Islet of Langerhans (tissue), 1 donor: Measurements from ENCODE around the gene PCDHGA8.
"Not testable (repeated sequence)": the region's sequence is repeated elsewhere in the genome, so short reads cannot be mapped to it uniquely, and the experiment has no call there.

ENCODE experiments used
- FAIRE-seq: peaks from one replicate; lab custom pipeline; 2011; peaks lifted over from hg19 to GRCh38; lab: Jason Lieb, UNC

Gene PCDHGA8

DNA sequence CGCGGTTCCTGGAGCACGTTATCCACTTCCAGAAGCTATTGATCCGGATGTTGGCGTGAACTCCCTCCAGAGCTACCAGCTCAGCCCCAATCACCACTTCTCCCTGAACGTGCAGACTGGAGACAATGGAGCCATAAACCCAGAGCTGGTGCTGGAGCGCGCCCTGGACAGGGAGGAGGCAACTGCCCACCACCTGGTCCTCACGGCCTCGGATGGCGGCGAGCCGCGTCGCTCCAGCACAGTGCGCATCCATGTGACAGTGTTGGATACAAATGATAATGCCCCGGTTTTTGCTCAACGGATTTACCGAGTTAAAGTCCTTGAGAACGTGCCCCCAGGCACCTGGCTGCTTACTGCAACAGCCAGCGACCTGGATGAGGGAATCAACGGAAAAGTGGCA, 11.0 kb downstream of the PCDHGA8 start:
- no peak for FAIRE-seq

- FAIRE-seq: not testable (repeated sequence)
These were observed 15.5 kb downstream of the PCDHGA8 start, which contains the start of gene PCDHGB6 for GRCh38 chr5:141407790-141408505. PCDHGB6 (plus strand) TSS chr5:141408021; CDS start chr5:141408203, 182 bp downstream.

GRCh38 chr5:141409598-141410306, 17.3 kb downstream of the PCDHGA8 start:
- no peak for FAIRE-seq

DNA sequence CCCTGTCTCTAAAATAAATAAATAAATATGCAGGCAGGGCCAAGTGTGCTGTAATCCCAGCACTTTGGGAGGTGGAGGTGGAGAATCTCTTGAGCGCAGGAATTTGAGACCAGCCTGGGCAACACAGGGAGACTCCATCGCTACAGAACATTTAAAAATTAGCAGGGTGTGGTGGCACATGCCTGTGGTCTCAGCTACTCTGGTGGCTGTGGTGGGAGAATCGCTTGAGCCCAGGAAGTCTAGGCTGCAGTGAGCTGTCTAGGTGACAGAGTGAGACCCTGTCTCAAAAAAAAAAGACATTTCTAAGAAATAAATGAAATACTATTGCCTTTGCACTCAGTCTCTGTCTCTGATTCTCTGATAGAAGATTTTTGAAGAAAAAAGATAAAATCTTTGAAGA, 19.1 kb downstream of the PCDHGA8 start:
- no peak for FAIRE-seq

DNA sequence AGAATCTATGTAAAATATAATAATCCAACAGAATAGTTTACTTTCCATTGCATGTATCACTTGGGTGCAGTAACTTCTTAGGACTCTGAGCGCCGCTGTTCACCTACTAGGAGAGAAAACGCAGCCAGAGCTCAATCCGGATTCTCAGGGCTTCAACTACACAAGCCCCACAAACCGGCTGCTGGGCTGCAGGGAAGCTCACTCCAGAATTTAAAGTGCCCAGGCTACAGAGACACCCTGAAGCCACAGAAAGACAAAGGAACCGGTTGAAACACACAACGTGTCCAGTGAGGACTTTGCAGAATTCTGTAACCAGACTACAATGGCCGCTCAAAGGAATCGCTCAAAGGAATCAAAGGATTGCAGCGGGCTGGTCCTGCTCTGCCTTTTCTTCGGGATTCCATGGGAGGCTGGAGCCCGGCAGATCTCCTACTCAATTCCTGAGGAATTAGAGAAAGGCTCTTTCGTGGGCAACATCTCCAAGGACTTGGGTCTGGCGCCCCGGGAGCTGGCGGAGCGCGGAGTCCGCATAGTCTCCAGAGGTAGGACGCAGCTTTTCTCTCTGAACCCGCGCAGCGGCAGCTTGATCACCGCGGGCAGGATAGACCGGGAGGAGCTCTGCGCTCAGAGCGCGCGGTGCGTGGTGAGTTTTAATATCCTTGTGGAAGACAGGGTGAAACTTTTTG, 20.6 kb downstream of the PCDHGA8 start, which contains the start of gene PCDHGA10:
Gene PCDHGA10, plus strand, starts transcription at position 134 of the 686 bp plus-strand sequence. Its CDS starts 189 bp downstream, at position 323.
- FAIRE-seq: no peak

GRCh38 chr5:141413540-141414069, 21.2 kb downstream of the PCDHGA8 start:
- FAIRE-seq: no peak

DNA sequence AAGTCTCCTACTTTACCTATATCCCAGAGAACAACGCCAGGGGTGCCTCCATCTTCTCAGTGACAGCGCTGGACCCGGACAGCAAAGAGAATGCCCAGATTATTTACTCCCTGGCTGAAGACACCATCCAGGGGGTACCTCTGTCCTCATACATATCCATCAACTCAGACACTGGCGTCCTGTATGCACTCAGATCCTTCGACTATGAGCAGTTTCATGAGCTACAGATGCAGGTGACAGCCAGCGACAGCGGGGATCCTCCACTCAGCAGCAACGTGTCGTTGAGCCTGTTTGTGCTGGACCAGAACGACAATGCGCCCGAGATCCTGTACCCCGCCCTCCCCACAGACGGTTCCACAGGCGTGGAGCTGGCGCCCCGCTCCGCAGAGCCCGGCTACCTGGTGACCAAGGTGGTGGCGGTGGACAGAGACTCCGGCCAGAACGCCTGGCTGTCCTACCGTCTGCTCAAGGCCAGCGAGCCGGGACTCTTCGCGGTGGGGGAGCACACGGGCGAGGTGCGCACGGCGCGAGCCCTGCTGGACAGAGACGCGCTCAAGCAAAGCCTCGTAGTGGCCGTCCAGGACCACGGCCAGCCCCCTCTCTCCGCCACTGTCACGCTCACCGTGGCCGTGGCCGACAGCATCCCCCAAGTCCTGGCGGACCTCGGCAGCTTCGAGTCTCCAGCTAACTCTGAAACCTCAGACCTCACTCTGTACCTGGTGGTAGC, 22.3 kb downstream of the PCDHGA8 start:
- not testable (repeated sequence) for FAIRE-seq

GRCh38 chr5:141415275-141415618, 22.8 kb downstream of the PCDHGA8 start:
- not testable (repeated sequence) for FAIRE-seq

DNA sequence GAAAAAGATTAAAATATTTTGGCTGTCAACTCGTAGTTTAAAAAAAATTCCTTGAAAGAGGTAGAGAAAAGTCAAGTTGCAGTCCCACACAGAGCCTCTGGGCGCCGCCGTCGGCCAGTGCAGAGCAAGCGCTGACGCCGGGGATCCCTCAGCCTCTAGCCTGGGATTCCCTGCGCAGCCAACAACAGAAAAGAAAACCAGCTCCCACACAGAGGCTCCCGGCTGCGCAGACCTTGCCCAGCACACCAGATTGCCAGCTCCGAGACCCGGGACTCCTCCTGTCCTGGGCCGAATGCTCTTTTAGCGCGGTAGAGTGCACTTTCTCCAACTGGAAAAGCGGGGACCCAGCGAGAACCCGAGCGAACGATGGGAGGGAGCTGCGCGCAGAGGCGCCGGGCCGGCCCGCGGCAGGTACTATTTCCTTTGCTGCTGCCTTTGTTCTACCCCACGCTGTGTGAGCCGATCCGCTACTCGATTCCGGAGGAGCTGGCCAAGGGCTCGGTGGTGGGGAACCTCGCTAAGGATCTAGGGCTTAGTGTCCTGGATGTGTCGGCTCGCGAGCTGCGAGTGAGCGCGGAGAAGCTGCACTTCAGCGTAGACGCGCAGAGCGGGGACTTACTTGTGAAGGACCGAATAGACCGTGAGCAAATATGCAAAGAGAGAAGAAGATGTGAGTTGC, 25.2 kb downstream of the PCDHGA8 start, which contains the start of gene PCDHGB7:
Gene PCDHGB7, plus strand, starts transcription at position 184 of the 679 bp plus-strand sequence. Its CDS starts 183 bp downstream, at position 367.
- FAIRE-seq: not testable (repeated sequence)

GRCh38 chr5:141419074-141419880, 26.8 kb downstream of the PCDHGA8 start:
- no peak for FAIRE-seq

GRCh38 chr5:141420855-141421488, 28.5 kb downstream of the PCDHGA8 start, which contains the start of gene PCDHGA11:
PCDHGA11 (plus strand) TSS chr5:141421051; CDS start chr5:141421228, 177 bp downstream.
- FAIRE-seq: no peak

GRCh38 chr5:141421489-141421855, 29.0 kb downstream of the PCDHGA8 start:
- FAIRE-seq: no peak

DNA sequence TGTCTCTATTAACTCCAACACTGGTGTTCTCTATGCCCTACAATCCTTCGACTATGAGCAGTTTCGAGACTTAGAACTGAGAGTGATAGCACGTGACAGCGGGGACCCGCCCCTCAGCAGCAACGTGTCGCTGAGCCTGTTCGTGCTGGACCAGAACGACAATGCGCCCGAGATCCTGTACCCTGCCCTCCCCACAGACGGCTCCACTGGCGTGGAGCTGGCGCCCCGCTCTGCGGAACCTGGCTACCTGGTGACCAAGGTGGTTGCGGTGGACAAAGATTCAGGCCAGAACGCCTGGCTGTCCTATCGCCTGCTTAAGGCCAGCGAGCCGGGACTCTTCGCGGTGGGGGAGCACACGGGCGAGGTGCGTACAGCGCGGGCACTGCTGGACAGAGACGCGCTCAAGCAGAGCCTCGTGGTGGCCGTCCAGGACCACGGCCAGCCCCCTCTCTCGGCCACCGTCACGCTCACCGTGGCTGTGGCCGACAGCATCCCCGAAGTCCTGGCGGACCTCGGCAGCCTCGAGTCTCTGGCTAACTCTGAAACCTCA, 30.4 kb downstream of the PCDHGA8 start:
- no peak for FAIRE-seq

DNA sequence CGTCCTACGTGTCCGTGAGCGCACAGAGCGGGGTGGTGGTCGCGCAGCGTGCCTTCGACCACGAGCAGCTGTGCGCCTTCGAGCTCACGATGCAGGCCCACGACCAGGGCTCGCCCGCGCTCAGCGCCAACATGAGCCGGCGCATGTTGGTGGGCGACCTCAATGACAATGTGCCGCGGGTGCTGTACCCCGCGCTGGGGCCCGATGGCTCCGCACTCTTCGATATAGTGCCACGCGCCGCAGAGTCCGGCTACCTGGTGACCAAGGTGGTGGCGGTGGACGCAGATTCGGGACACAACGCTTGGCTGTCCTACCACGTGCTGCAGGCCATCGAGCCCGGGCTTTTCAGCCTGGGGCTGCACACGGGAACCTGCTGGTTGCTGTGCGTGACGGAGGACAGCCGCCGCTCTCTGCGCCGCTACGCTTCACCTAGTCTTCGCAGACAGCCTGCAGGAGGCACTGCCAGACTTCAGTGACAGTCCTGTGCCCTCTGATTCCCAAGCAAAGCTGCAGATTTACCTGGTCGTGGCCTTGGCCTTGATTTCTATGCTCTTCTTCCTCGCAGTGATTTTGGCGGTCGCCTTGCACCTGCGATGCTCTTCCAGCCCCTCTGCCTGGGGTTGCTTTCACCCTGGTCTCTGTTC, 35.5 kb downstream of the PCDHGA8 start:
- FAIRE-seq: no peak

- no peak for FAIRE-seq
These were observed 38.1 kb downstream of the PCDHGA8 start, which contains the start of gene PCDHGA12 for GRCh38 chr5:141430332-141431113. PCDHGA12 (plus strand) TSS chr5:141430507; CDS start chr5:141430760, 253 bp downstream.

DNA sequence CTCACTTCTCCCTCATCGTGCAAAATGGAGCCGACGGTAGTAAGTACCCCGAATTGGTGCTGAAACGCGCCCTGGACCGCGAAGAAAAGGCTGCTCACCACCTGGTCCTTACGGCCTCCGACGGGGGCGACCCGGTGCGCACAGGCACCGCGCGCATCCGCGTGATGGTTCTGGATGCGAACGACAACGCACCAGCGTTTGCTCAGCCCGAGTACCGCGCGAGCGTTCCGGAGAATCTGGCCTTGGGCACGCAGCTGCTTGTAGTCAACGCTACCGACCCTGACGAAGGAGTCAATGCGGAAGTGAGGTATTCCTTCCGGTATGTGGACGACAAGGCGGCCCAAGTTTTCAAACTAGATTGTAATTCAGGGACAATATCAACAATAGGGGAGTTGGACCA, 38.9 kb downstream of the PCDHGA8 start:
- no peak for FAIRE-seq

DNA sequence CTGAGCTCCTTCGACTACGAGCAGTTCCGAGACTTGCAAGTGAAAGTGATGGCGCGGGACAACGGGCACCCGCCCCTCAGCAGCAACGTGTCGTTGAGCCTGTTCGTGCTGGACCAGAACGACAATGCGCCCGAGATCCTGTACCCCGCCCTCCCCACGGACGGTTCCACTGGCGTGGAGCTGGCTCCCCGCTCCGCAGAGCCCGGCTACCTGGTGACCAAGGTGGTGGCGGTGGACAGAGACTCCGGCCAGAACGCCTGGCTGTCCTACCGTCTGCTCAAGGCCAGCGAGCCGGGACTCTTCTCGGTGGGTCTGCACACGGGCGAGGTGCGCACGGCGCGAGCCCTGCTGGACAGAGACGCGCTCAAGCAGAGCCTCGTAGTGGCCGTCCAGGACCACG, 39.9 kb downstream of the PCDHGA8 start:
- FAIRE-seq: not testable (repeated sequence)

DNA sequence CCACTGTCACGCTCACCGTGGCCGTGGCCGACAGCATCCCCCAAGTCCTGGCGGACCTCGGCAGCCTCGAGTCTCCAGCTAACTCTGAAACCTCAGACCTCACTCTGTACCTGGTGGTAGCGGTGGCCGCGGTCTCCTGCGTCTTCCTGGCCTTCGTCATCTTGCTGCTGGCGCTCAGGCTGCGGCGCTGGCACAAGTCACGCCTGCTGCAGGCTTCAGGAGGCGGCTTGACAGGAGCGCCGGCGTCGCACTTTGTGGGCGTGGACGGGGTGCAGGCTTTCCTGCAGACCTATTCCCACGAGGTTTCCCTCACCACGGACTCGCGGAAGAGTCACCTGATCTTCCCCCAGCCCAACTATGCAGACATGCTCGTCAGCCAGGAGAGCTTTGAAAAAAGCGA, 40.3 kb downstream of the PCDHGA8 start:
- not testable (repeated sequence) for FAIRE-seq
